ENCODE measurements around the gene PKP1.

- TF ChIP-seq EZH2 (IDR thresholded peaks at IDR 0.05), result no peak
- no peak for TF ChIP-seq CTCF (IDR thresholded peaks at IDR 0.05)
These were observed 31.9 kb upstream of the PKP1 start for GRCh38 chr1:201251411-201251810.
